ENCODE results near the gene TCEAL1.
"Not testable (repeated sequence)": the region's sequence is repeated elsewhere in the genome, so short reads cannot be mapped to it uniquely, and the experiment has no call there.

The TCEAL1 gene

GRCh38 chrX:103658681-103659433 lies 30.1 kb downstream of the TCEAL1 start:
- H3K27me3 ChIP-seq (ENCODE audit: control insufficient read depth, insufficient read depth, low read length): peaks cover 3% of the 10 kb centered on the region; the same call in 1 of the 2 replicates
- H3K4me3 ChIP-seq (ENCODE audit: low read depth, low read length): no peak overlapping the region
- H3K4me1 ChIP-seq (ENCODE audit: control insufficient read depth, insufficient read depth, low read length): peaks cover 12% of the 10 kb centered on the region
- H3K27ac ChIP-seq (ENCODE audit: low read depth, low read length): no peak overlapping the region
- no peak overlapping the region for H3K9ac ChIP-seq (ENCODE audit: low read depth, low read length)
- H3K9me3 ChIP-seq (ENCODE audit: control insufficient read depth, insufficient read depth, low read length): no peaks in the 10 kb centered on the region
- no peaks in the 10 kb centered on the region for H3K36me3 ChIP-seq (ENCODE audit: control insufficient read depth, insufficient read depth, low read length)

GRCh38 chrX:103659460-103659859 lies 30.7 kb downstream of the TCEAL1 start:
- H3K27ac ChIP-seq (ENCODE audit: low read depth, low read length); H3K9me3 ChIP-seq (ENCODE audit: control insufficient read depth, insufficient read depth, low read length); H3K9ac ChIP-seq (ENCODE audit: low read depth, low read length); H3K27me3 ChIP-seq (ENCODE audit: control insufficient read depth, insufficient read depth, low read length); H3K36me3 ChIP-seq (ENCODE audit: control insufficient read depth, insufficient read depth, low read length); H3K4me3 ChIP-seq (ENCODE audit: low read depth, low read length): not testable (repeated sequence)
- H3K4me1 ChIP-seq (ENCODE audit: control insufficient read depth, insufficient read depth, low read length): peaks cover 12% of the 10 kb centered on the region

GRCh38 chrX:103663981-103664762 lies 35.4 kb downstream of the TCEAL1 start:
- Histone ChIP-seq H3K9ac (ENCODE audit: low read depth, low read length) (no peak overlapping the region), H3K27me3 (ENCODE audit: control insufficient read depth, insufficient read depth, low read length) (0 out of 2 replicates have a peak, but pooled peaks cover 10% of the 10 kb centered on the region), H3K4me3 (ENCODE audit: low read depth, low read length) (peak overlapping the region; percentile 54), H3K27ac (ENCODE audit: low read depth, low read length) (no peak overlapping the region), H3K9me3 (ENCODE audit: control insufficient read depth, insufficient read depth, low read length) (no peaks in the 10 kb centered on the region), H3K4me1 (ENCODE audit: control insufficient read depth, insufficient read depth, low read length) (peaks cover 8% of the 10 kb centered on the region), H3K36me3 (ENCODE audit: control insufficient read depth, insufficient read depth, low read length) (no peaks in the 10 kb centered on the region)

- H3K4me1 ChIP-seq (ENCODE audit: control insufficient read depth, insufficient read depth, low read length): peaks cover 8% of the 10 kb centered on the region
- H3K36me3 ChIP-seq (ENCODE audit: control insufficient read depth, insufficient read depth, low read length): no peaks in the 10 kb centered on the region
- H3K4me3 ChIP-seq (ENCODE audit: low read depth, low read length): no peak overlapping the region
- no peak overlapping the region for H3K9ac ChIP-seq (ENCODE audit: low read depth, low read length)
- H3K27me3 ChIP-seq (ENCODE audit: control insufficient read depth, insufficient read depth, low read length): 0 out of 2 replicates have a peak, but pooled peaks cover 10% of the 10 kb centered on the region
- H3K9me3 ChIP-seq (ENCODE audit: control insufficient read depth, insufficient read depth, low read length): no peaks in the 10 kb centered on the region
- H3K27ac ChIP-seq (ENCODE audit: low read depth, low read length): no peak overlapping the region
Observed at GRCh38 chrX:103666202-103667107, 37.7 kb downstream of the TCEAL1 start.

GRCh38 chrX:103669745-103670144 lies 41.0 kb downstream of the TCEAL1 start:
- 0 out of 2 replicates have a peak, but pooled peaks cover 6% of the 10 kb centered on the region for H3K27me3 ChIP-seq (ENCODE audit: control insufficient read depth, insufficient read depth, low read length)
- H3K4me1 ChIP-seq (ENCODE audit: control insufficient read depth, insufficient read depth, low read length): no peaks in the 10 kb centered on the region
- no peaks in the 10 kb centered on the region for H3K9me3 ChIP-seq (ENCODE audit: control insufficient read depth, insufficient read depth, low read length)
- H3K27ac ChIP-seq (ENCODE audit: low read depth, low read length): no peak overlapping the region
- no peaks in the 10 kb centered on the region for H3K36me3 ChIP-seq (ENCODE audit: control insufficient read depth, insufficient read depth, low read length)
- H3K9ac ChIP-seq (ENCODE audit: low read depth, low read length): no peak overlapping the region
- no peak overlapping the region for H3K4me3 ChIP-seq (ENCODE audit: low read depth, low read length)

- Histone ChIP-seq H3K4me1 (ENCODE audit: control insufficient read depth, insufficient read depth, low read length) (no peaks in the 10 kb centered on the region), H3K9ac (ENCODE audit: low read depth, low read length) (no peak overlapping the region), H3K36me3 (ENCODE audit: control insufficient read depth, insufficient read depth, low read length) (peaks cover 44% of the 10 kb centered on the region), H3K4me3 (ENCODE audit: low read depth, low read length) (no peak overlapping the region), H3K27ac (ENCODE audit: low read depth, low read length) (no peak overlapping the region), H3K9me3 (ENCODE audit: control insufficient read depth, insufficient read depth, low read length) (no peaks in the 10 kb centered on the region), H3K27me3 (ENCODE audit: control insufficient read depth, insufficient read depth, low read length) (no peaks in the 10 kb centered on the region)
Observed at GRCh38 chrX:103674531-103675454, 46.0 kb downstream of the TCEAL1 start.

GRCh38 chrX:103678199-103678993 lies 49.6 kb downstream of the TCEAL1 start:
- Histone ChIP-seq H3K9me3 (ENCODE audit: control insufficient read depth, insufficient read depth, low read length) (no peaks in the 10 kb centered on the region), H3K9ac (ENCODE audit: low read depth, low read length) (no peak overlapping the region), H3K4me1 (ENCODE audit: control insufficient read depth, insufficient read depth, low read length) (no peaks in the 10 kb centered on the region), H3K27me3 (ENCODE audit: control insufficient read depth, insufficient read depth, low read length) (no peaks in the 10 kb centered on the region), H3K36me3 (ENCODE audit: control insufficient read depth, insufficient read depth, low read length) (peaks cover 79% of the 10 kb centered on the region), H3K4me3 (ENCODE audit: low read depth, low read length) (no peak overlapping the region), H3K27ac (ENCODE audit: low read depth, low read length) (no peak overlapping the region)
